ENCODE data around the gene GREB1L. TPM values are rescaled to one million over a fixed set of nuclear protein-coding genes. Genes with fewer than 3 reads are reported as not detected.
"Not testable (repeated sequence)": the region's sequence is repeated elsewhere in the genome, so short reads cannot be mapped to it uniquely, and the experiment has no call there.

GREB1L gene
- total and polyA plus RNA-seq, 2 experiments from 2014 or later = 1.9 to 3.0 TPM

GRCh38 chr18:21272016-21272579, 30.1 kb downstream of the GREB1L start:
- H2AFZ ChIP-seq = no peak overlapping the region
- no peaks in the 10 kb centered on the region for H3F3A ChIP-seq (ENCODE audit: insufficient read depth)
- TF ChIP-seq EZH2phosphoT487 (IDR thresholded peaks at IDR 0.05; ENCODE audit: insufficient read depth, low read depth) (no peak), EZH2 (IDR thresholded peaks at IDR 0.05; ENCODE audit: insufficient read depth, poor library complexity, severe bottlenecking) (no peak)
- H3K4me2 ChIP-seq (ENCODE audit: unreplicated experiment) = no peak overlapping the region
- no peaks in the 10 kb centered on the region for H3K9me2 ChIP-seq (ENCODE audit: insufficient read depth)
- no peak overlapping the region for H3K4me3 ChIP-seq
- in situ Hi-C loops (cut with MboI) = no loop called here
- WGBS, 2 experiments (ENCODE audit: low coverage in 1 of 2, low lambda C conversion rate in 2 of 2, missing lambda C conversion rate in 2 of 2) = 72 to 80% methylated on average over 4 of the region's 4 CpGs
- no peaks in the 10 kb centered on the region for H4K20me1 ChIP-seq (ENCODE audit: insufficient read depth)
- no peaks in the 10 kb centered on the region for H3K79me2 ChIP-seq (ENCODE audit: insufficient read depth)
- no peaks in the 10 kb centered on the region for H3K4me1 ChIP-seq (ENCODE audit: insufficient read depth)
- H3K27ac ChIP-seq = no peak overlapping the region
- H3K9ac ChIP-seq = no peak overlapping the region
- no peak for DNase-seq
- no peaks in the 10 kb centered on the region for H3K27me3 ChIP-seq (replicated peaks; ENCODE audit: insufficient read depth)
- H3K36me3 ChIP-seq (ENCODE audit: low read depth) = no peaks in the 10 kb centered on the region
- no peaks in the 10 kb centered on the region for H3K9me3 ChIP-seq (ENCODE audit: low read depth)

- Histone ChIP-seq H2AFZ (no peak overlapping the region), H3K9me3 (ENCODE audit: low read depth) (no peaks in the 10 kb centered on the region), H3F3A (ENCODE audit: insufficient read depth) (no peaks in the 10 kb centered on the region), H3K4me1 (ENCODE audit: insufficient read depth) (no peaks in the 10 kb centered on the region), H4K20me1 (ENCODE audit: insufficient read depth) (no peaks in the 10 kb centered on the region), H3K9me2 (ENCODE audit: insufficient read depth) (no peaks in the 10 kb centered on the region), H3K4me3 (no peak overlapping the region), H3K79me2 (ENCODE audit: insufficient read depth) (no peaks in the 10 kb centered on the region), H3K27ac (no peak overlapping the region), H3K36me3 (ENCODE audit: low read depth) (no peaks in the 10 kb centered on the region), H3K27me3 (replicated peaks; ENCODE audit: insufficient read depth) (no peaks in the 10 kb centered on the region), H3K9ac (no peak overlapping the region), H3K4me2 (ENCODE audit: unreplicated experiment) (no peak overlapping the region)
- in situ Hi-C loops (cut with MboI) = no loop called here
- TF ChIP-seq EZH2phosphoT487 (IDR thresholded peaks at IDR 0.05; ENCODE audit: insufficient read depth, low read depth) = no peak
- TF ChIP-seq EZH2 (IDR thresholded peaks at IDR 0.05; ENCODE audit: insufficient read depth, poor library complexity, severe bottlenecking) = no peak
- WGBS, 2 experiments (ENCODE audit: low coverage in 1 of 2, low lambda C conversion rate in 2 of 2, missing lambda C conversion rate in 2 of 2) = 63 to 69% methylated on average over 3 of the region's 3 CpGs
- DNase-seq = no peak
Measured at GRCh38 chr18:21273568-21273967, 31.5 kb downstream of the GREB1L start.

GRCh38 chr18:21275645-21276044, 33.6 kb downstream of the GREB1L start:
- in situ Hi-C loops (cut with MboI) = no loop called here

GRCh38 chr18:21277578-21277977, 35.5 kb downstream of the GREB1L start:
- Histone ChIP-seq H3K27ac (no peak overlapping the region), H3K27me3 (replicated peaks; ENCODE audit: insufficient read depth) (no peaks in the 10 kb centered on the region), H3K9me3 (ENCODE audit: low read depth) (no peaks in the 10 kb centered on the region), H2AFZ (no peak overlapping the region), H3K36me3 (ENCODE audit: low read depth) (no peaks in the 10 kb centered on the region), H3K4me2 (ENCODE audit: unreplicated experiment) (no peak overlapping the region), H3F3A (ENCODE audit: insufficient read depth) (no peaks in the 10 kb centered on the region), H3K9ac (no peak overlapping the region), H3K4me3 (no peak overlapping the region), H3K79me2 (ENCODE audit: insufficient read depth) (no peaks in the 10 kb centered on the region), H4K20me1 (ENCODE audit: insufficient read depth) (no peaks in the 10 kb centered on the region), H3K9me2 (ENCODE audit: insufficient read depth) (no peaks in the 10 kb centered on the region), H3K4me1 (ENCODE audit: insufficient read depth) (peaks cover 3% of the 10 kb centered on the region; the same call in 1 of the 2 replicates)
- no peak for TF ChIP-seq EZH2 (IDR thresholded peaks at IDR 0.05; ENCODE audit: insufficient read depth, poor library complexity, severe bottlenecking)
- no peak for TF ChIP-seq EZH2phosphoT487 (IDR thresholded peaks at IDR 0.05; ENCODE audit: insufficient read depth, low read depth)
- in situ Hi-C loops (cut with MboI) = no loop called here
- WGBS, 2 experiments (ENCODE audit: low coverage in 1 of 2, low lambda C conversion rate in 2 of 2, missing lambda C conversion rate in 2 of 2) = 91 to 95% methylated on average over 4 of the region's 4 CpGs
- DNase-seq = no peak

More at GRCh38 chr18:21275645-21276044, 33.6 kb downstream of the GREB1L start:
- no peak overlapping the region for H3K4me3 ChIP-seq
- H3K79me2 ChIP-seq (ENCODE audit: insufficient read depth) = no peaks in the 10 kb centered on the region
- no peak overlapping the region for H2AFZ ChIP-seq
- no peak for TF ChIP-seq EZH2 (IDR thresholded peaks at IDR 0.05; ENCODE audit: insufficient read depth, poor library complexity, severe bottlenecking)
- TF ChIP-seq EZH2phosphoT487 (IDR thresholded peaks at IDR 0.05; ENCODE audit: insufficient read depth, low read depth) = no peak
- H3K9me2 ChIP-seq (ENCODE audit: insufficient read depth) = no peaks in the 10 kb centered on the region
- H3K9me3 ChIP-seq (ENCODE audit: low read depth) = no peaks in the 10 kb centered on the region
- H3K36me3 ChIP-seq (ENCODE audit: low read depth) = no peaks in the 10 kb centered on the region
- H4K20me1 ChIP-seq (ENCODE audit: insufficient read depth) = no peaks in the 10 kb centered on the region
- DNase-seq = no peak
- H3F3A ChIP-seq (ENCODE audit: insufficient read depth) = no peaks in the 10 kb centered on the region
- WGBS, 2 experiments (ENCODE audit: low coverage in 1 of 2, low lambda C conversion rate in 2 of 2, missing lambda C conversion rate in 2 of 2) = 91 to 94% methylated on average over 7 of the region's 7 CpGs
- no peak overlapping the region for H3K27ac ChIP-seq
- no peak overlapping the region for H3K4me2 ChIP-seq (ENCODE audit: unreplicated experiment)
- H3K9ac ChIP-seq = no peak overlapping the region
- no peaks in the 10 kb centered on the region for H3K4me1 ChIP-seq (ENCODE audit: insufficient read depth)
- H3K27me3 ChIP-seq (replicated peaks; ENCODE audit: insufficient read depth) = no peaks in the 10 kb centered on the region

GRCh38 chr18:21278218-21278617, 36.2 kb downstream of the GREB1L start:
- H3K79me2 ChIP-seq (ENCODE audit: insufficient read depth); H3K27me3 ChIP-seq (replicated peaks; ENCODE audit: insufficient read depth); H4K20me1 ChIP-seq (ENCODE audit: insufficient read depth); H3K36me3 ChIP-seq (ENCODE audit: low read depth); in situ Hi-C loops (cut with MboI); H3K9me2 ChIP-seq (ENCODE audit: insufficient read depth); H3K9me3 ChIP-seq (ENCODE audit: low read depth); H3K4me3 ChIP-seq; H2AFZ ChIP-seq; DNase-seq; H3K4me2 ChIP-seq (ENCODE audit: unreplicated experiment); H3K4me1 ChIP-seq (ENCODE audit: insufficient read depth); H3F3A ChIP-seq (ENCODE audit: insufficient read depth); H3K27ac ChIP-seq; H3K9ac ChIP-seq: not testable (repeated sequence)
- WGBS, 2 experiments (ENCODE audit: low coverage in 1 of 2, low lambda C conversion rate in 2 of 2, missing lambda C conversion rate in 2 of 2) = 93% methylated on average over 6 of the region's 6 CpGs

Data from GM23248 (cell line).